IMR-90 (cell line): ENCODE results near the gene AFTPH. TPM values are rescaled to one million over a fixed set of nuclear protein-coding genes. Genes with fewer than 3 reads are reported as not detected.

Source experiments
- ATAC-seq: fragments of 200-7000 bp; cut with Tn5 transposase; 2 replicates; pipeline ENCODE4 v1.9.1; 2020; ENCODE audit warnings: low read depth, mild to moderate bottlenecking, moderate library complexity
- BruUV-seq: library from RNA; stranded (reverse); fragments of 400-500 nt; replicated peaks from 2 replicates; lab custom pipeline; 2021; lab: Mats Ljungman, UMichigan
- CTCF ChIA-PET: fragments of 300-600 bp; formaldehyde crosslinking; extraction: SDS; loops from one replicate; lab custom pipeline; 2021; ENCODE audit warnings: antibody characterized with exemption; lab: Yijun Ruan, JAX
- POLR2A ChIA-PET: fragments of 300-600 bp; sonication (Branson Sonifier 250); formaldehyde crosslinking; loops from one replicate; lab custom pipeline; 2022; ENCODE audit warnings: antibody characterized with exemption; ENCODE audit not compliant: unreplicated experiment; lab: Charles Lee
- DNase-seq: peaks from one replicate; pipeline ENCODE4 v3.0.0; 2013
- H2AFZ ChIP-seq: replicated peaks from 2 replicates; pipeline ENCODE3; 2013; ENCODE audit warnings: low read length, mild to moderate bottlenecking; ENCODE audit not compliant: poor library complexity
- H2AK5ac ChIP-seq: 2 replicates; pipeline ENCODE4 v1.6.1; 2013; ENCODE audit warnings: low read depth, low read length, inconsistent platforms
- H2AK9ac ChIP-seq: replicated peaks from 2 replicates; pipeline ENCODE3; 2013; ENCODE audit warnings: mild to moderate bottlenecking, low read depth, low read length, moderate library complexity; ENCODE audit not compliant: poor library complexity
- H2BK120ac ChIP-seq: 2 replicates; pipeline ENCODE4 v1.6.1; 2013; ENCODE audit warnings: low read depth, low read length, inconsistent platforms
- H2BK15ac ChIP-seq: 3 replicates; pipeline ENCODE4 v1.6.1; 2013; ENCODE audit warnings: low read depth, low read length, inconsistent platforms
- H2BK20ac ChIP-seq: 2 replicates; pipeline ENCODE4 v1.6.1; 2013; ENCODE audit warnings: low read depth, mild to moderate bottlenecking, inconsistent platforms, low read length, moderate library complexity
- H2BK5ac ChIP-seq: 2 replicates; pipeline ENCODE4 v1.6.1; 2013; ENCODE audit warnings: mild to moderate bottlenecking, low read depth, low read length, inconsistent platforms; ENCODE audit not compliant: poor library complexity, severe bottlenecking
- H3K14ac ChIP-seq: replicated peaks from 2 replicates; pipeline ENCODE4 v1.6.1; 2013; ENCODE audit warnings: low read depth, low read length, inconsistent platforms
- H3K18ac ChIP-seq: 2 replicates; pipeline ENCODE4 v1.6.1; 2013; ENCODE audit warnings: low read depth, low read length, control low read depth
- H3K23ac ChIP-seq: 2 replicates; pipeline ENCODE4 v1.6.1; 2013; ENCODE audit warnings: low read depth, low read length, inconsistent platforms
- H3K27ac ChIP-seq: 2 replicates; pipeline ENCODE4 v1.5.1; 2013; ENCODE audit warnings: mild to moderate bottlenecking, control low read depth, low read length; ENCODE audit not compliant: insufficient read depth
- H3K27me3 ChIP-seq: 2 replicates; pipeline ENCODE4 v1.6.1; 2013; ENCODE audit warnings: low read length; ENCODE audit not compliant: control insufficient read depth, insufficient read depth
- H3K36me3 ChIP-seq: 2 replicates; pipeline ENCODE4 v1.6.1; 2013; ENCODE audit warnings: low read length, mixed read lengths; ENCODE audit not compliant: control insufficient read depth, insufficient read depth
- H3K4ac ChIP-seq: 2 replicates; pipeline ENCODE4 v1.6.1; 2013; ENCODE audit warnings: low read depth, low read length, inconsistent platforms
- H3K4me1 ChIP-seq: 2 replicates; pipeline ENCODE4 v1.6.1; 2013; ENCODE audit warnings: low read length, mixed read lengths; ENCODE audit not compliant: control insufficient read depth, insufficient read depth
- H3K4me2 ChIP-seq: 2 replicates; pipeline ENCODE4 v1.6.1; 2013; ENCODE audit warnings: low read depth, mild to moderate bottlenecking, control low read depth, low read length, moderate library complexity
- H3K4me3 ChIP-seq: 2 replicates; pipeline ENCODE4 v1.5.1; 2013; ENCODE audit warnings: low read depth, mild to moderate bottlenecking, control low read depth, low read length, moderate library complexity; ENCODE audit not compliant: insufficient read depth
- H3K56ac ChIP-seq: 2 replicates; pipeline ENCODE4 v1.6.1; 2013; ENCODE audit warnings: low read length, inconsistent platforms; ENCODE audit not compliant: insufficient read depth; ENCODE audit errors: extremely low read depth
- H3K79me1 ChIP-seq, 2 experiments: 2 replicates each; pipeline ENCODE4 v1.6.1; 2013; ENCODE audit warnings: low read length in 2 of 2, inconsistent platforms in 1 of 2, low read depth in 1 of 2
- H3K9ac ChIP-seq: 2 replicates; pipeline ENCODE4 v1.6.1; 2013; ENCODE audit warnings: low read depth, low read length, control low read depth
- H3K9me1 ChIP-seq: 2 replicates; pipeline ENCODE4 v1.6.1; 2013; ENCODE audit warnings: low read length, inconsistent platforms; ENCODE audit not compliant: insufficient read depth
- H3K9me3 ChIP-seq: 2 replicates; pipeline ENCODE4 v1.6.1; 2013; ENCODE audit warnings: low read length; ENCODE audit not compliant: control insufficient read depth, insufficient read depth
- H4K20me1 ChIP-seq: 2 replicates; pipeline ENCODE4 v1.6.1; 2013; ENCODE audit warnings: low read length, inconsistent platforms; ENCODE audit not compliant: insufficient read depth
- H4K5ac ChIP-seq: 2 replicates; pipeline ENCODE4 v1.6.1; 2013; ENCODE audit warnings: mild to moderate bottlenecking, low read depth, low read length, control low read depth
- H4K8ac ChIP-seq, 2 experiments: 2 replicates each; pipeline ENCODE4 v1.6.1; 2013; ENCODE audit warnings: low read depth in 2 of 2, low read length in 2 of 2, control low read depth in 1 of 2, inconsistent platforms in 1 of 2
- H4K91ac ChIP-seq: 2 replicates; pipeline ENCODE4 v1.6.1; 2013; ENCODE audit warnings: low read depth, low read length, inconsistent platforms; ENCODE audit not compliant: insufficient read depth
- BHLHE40 ChIP-seq: fragments of 150-350 bp; IDR thresholded peaks from 2 replicates; pipeline ENCODE4 v1.6.1; 2016; ENCODE audit warnings: mild to moderate bottlenecking, low read depth, low read length
- CEBPB ChIP-seq: IDR thresholded peaks from 2 replicates; pipeline ENCODE4 v1.6.1; 2012; ENCODE audit warnings: low read depth, low read length, improper control_type of control experiment
- CHD1 ChIP-seq: IDR thresholded peaks from 2 replicates; pipeline ENCODE4 v1.6.1; 2012; ENCODE audit warnings: low read depth, low read length, improper control_type of control experiment
- ELK1 ChIP-seq: fragments of 150-350 bp; IDR thresholded peaks from 2 replicates; pipeline ENCODE4 v1.6.1; 2016; ENCODE audit warnings: low read depth, mild to moderate bottlenecking, low read length, moderate library complexity, borderline replicate concordance
- FOS ChIP-seq: fragments of 150-350 bp; IDR thresholded peaks from 2 replicates; pipeline ENCODE4 v1.6.1; 2016; ENCODE audit warnings: low read depth, low read length
- MAFK ChIP-seq: IDR thresholded peaks from 2 replicates; pipeline ENCODE4 v1.6.1; 2012; ENCODE audit warnings: low read depth, low read length, improper control_type of control experiment
- MAZ ChIP-seq: IDR thresholded peaks from 2 replicates; pipeline ENCODE4 v1.6.1; 2012; ENCODE audit warnings: low read depth, mild to moderate bottlenecking, low read length, improper control_type of control experiment, moderate library complexity, borderline replicate concordance
- MXI1 ChIP-seq: IDR thresholded peaks from 2 replicates; pipeline ENCODE4 v1.6.1; 2012; ENCODE audit warnings: low read depth, mild to moderate bottlenecking, low read length, moderate library complexity, borderline replicate concordance
- NFE2L2 ChIP-seq: fragments of 150-350 bp; IDR thresholded peaks from 2 replicates; pipeline ENCODE4 v1.6.1; 2016; ENCODE audit warnings: low read depth, mild to moderate bottlenecking, low read length
- POLR2A ChIP-seq: IDR thresholded peaks from 2 replicates; pipeline ENCODE4 v1.6.1; 2012; ENCODE audit warnings: mild to moderate bottlenecking, low read depth, low read length
- RAD21 ChIP-seq: IDR thresholded peaks from 2 replicates; pipeline ENCODE4 v1.6.1; 2012; ENCODE audit warnings: low read length, improper control_type of control experiment
- RCOR1 ChIP-seq: IDR thresholded peaks from 2 replicates; pipeline ENCODE4 v1.6.1; 2012; ENCODE audit warnings: mild to moderate bottlenecking, low read length, improper control_type of control experiment; ENCODE audit not compliant: insufficient replicate concordance
- RFX5 ChIP-seq: IDR thresholded peaks from 2 replicates; pipeline ENCODE4 v1.8.0; 2012; ENCODE audit warnings: low read depth, mild to moderate bottlenecking, low read length, moderate library complexity
- SMC3 ChIP-seq: fragments of 150-350 bp; IDR thresholded peaks from 2 replicates; pipeline ENCODE4 v1.6.1; 2016; ENCODE audit warnings: low read depth, mild to moderate bottlenecking, antibody characterized with exemption, low read length, moderate library complexity
- USF2 ChIP-seq: fragments of 150-350 bp; IDR thresholded peaks from 2 replicates; pipeline ENCODE4 v1.6.1; 2017; ENCODE audit warnings: mild to moderate bottlenecking, antibody characterized with exemption, low read length, low read depth
- WGBS, 2 experiments: methylation state at CpG; one replicate each; pipeline versions ENCODE4 v1.1.5 to v1.1.7; 2013; ENCODE audit warnings: missing lambda C conversion rate in 2 of 2; ENCODE audit not compliant: insufficient read length in 1 of 2; ENCODE audit errors: extremely low coverage in 2 of 2; 5-methylcytosine and 5-hydroxymethylcytosine counted together
- dilution Hi-C: fragments of 300-500 bp; cut with HindIII; formaldehyde crosslinking; loops from one replicate; pipeline ENCODE4 v1.14.3; 2018; ENCODE audit warnings: low sequenced_read_pairs; ENCODE audit not compliant: unreplicated experiment
- in situ Hi-C: fragments of 300-500 bp; cut with MboI; formaldehyde crosslinking; loops from 3 replicates; pipeline ENCODE4 v1.14.3; 2019; ENCODE audit warnings: low sequenced_read_pairs, inconsistent platforms, mixed read lengths
- intact Hi-C: fragments of 100-400 bp; cut with micrococcal nuclease; formaldehyde crosslinking; loops from 2 replicates; pipeline ENCODE4 v1.10.0; 2022
- polyA plus RNA-seq, 3 experiments: library from polyadenylated mRNA; depleted of rRNA; stranded (reverse); fragments of >200 nt; gene quantifications; 2 replicates each; pipeline ENCODE4 v1.2.3, GENCODE V29; 2012; ENCODE audit warnings: low replicate concordance in 1 of 3
- total RNA-seq: library from RNA; depleted of rRNA; stranded (reverse); fragments of >200 nt; gene quantifications from 2 replicates; pipeline ENCODE4 v1.2.3, GENCODE V29; 2012

AFTPH gene
- total and polyA plus RNA-seq, 2 of the 4 experiments (the other 2 are of a cell fraction) = 9.4 to 19.9 TPM

- Histone ChIP-seq H2AFZ (no peak overlapping the region), H3K56ac (no peak overlapping the region), H2AK5ac (no peak overlapping the region), H3K14ac (no peak overlapping the region), H3K27ac (no peak overlapping the region), H3K9me1 (no peaks in the 10 kb centered on the region), H3K27me3 (peaks cover 40% of the 10 kb centered on the region), H2BK120ac (no peak overlapping the region), H3K23ac (no peak overlapping the region), H2AK9ac (no peak overlapping the region), H2BK20ac (no peak overlapping the region), H3K9me3 (no peaks in the 10 kb centered on the region), H2BK5ac (no peak overlapping the region), H3K4me1 (no peaks in the 10 kb centered on the region), H3K9ac (no peak overlapping the region), H3K4me3 (no peak overlapping the region), H2BK15ac (no peak overlapping the region), H4K20me1 (no peaks in the 10 kb centered on the region), H4K5ac (no peak overlapping the region), H3K18ac (no peak overlapping the region), H3K79me1 (no peaks in the 10 kb centered on the region), H3K36me3 (no peaks in the 10 kb centered on the region), H4K91ac (no peak overlapping the region), H4K8ac (no peak overlapping the region), H3K4ac (no peak overlapping the region), H3K4me2 (no peak overlapping the region)
- 70% methylated on average over 9 of the region's 16 CpGs; no CpG with 5 or more reads in 1 of the 2 experiments for whole genome bisulfite sequencing, 2 experiments
- dilution Hi-C loops = no loop called here
- no TSS peak for BruUV-seq
- CTCF ChIA-PET = interaction anchor here (0.6 kb wide), 1 partner anchor 49 kb away, joined by 3 read pairs; no protein-coding TSS in a partner anchor
- intact Hi-C loops = no loop called here
- ATAC-seq (no peak), DNase-seq (no peak)
- POLR2A ChIA-PET = interaction anchor here (0.6 kb wide), 1 partner anchor 29 kb away, joined by 3 read pairs; no protein-coding TSS in a partner anchor
- in situ Hi-C loops = no loop called here
- TF ChIP-seq RAD21 (no peak), POLR2A (no peak), BHLHE40 (no peak), USF2 (no peak), MAZ (no peak), SMC3 (no peak), CHD1 (no peak), RFX5 (no peak), ELK1 (no peak), FOS (no peak), NFE2L2 (no peak), CEBPB (no peak), MXI1 (no peak), MAFK (no peak), RCOR1 (no peak)
Observed at GRCh38 chr2:64504774-64505720, 19.1 kb upstream of the AFTPH start.
